ENCODE results near the gene LAMA1.
A peak's percentile ranks its signal among the peaks of the same experiment; 100 is the strongest.

The LAMA1 gene

GRCh38 chr18:7090771-7091170, 26.8 kb downstream of the LAMA1 start:
- DNase-seq (ENCODE audit: low spot score), result no peak
- ChIA-PET POLR2A (ENCODE audit: low non-redundant PET) (no interaction called here), CTCF (interaction anchor here (0.7 kb wide), 1 partner anchor 101 kb away, joined by 3 read pairs; no protein-coding TSS in a partner anchor)
- no peak for TF ChIP-seq CTCF (conservative IDR thresholded peaks at IDR 0.05; ENCODE audit: low read depth)
- H3K27ac ChIP-seq, result no peak overlapping the region

- DNase-seq (ENCODE audit: low spot score), result no peak
- no peak for TF ChIP-seq CTCF (conservative IDR thresholded peaks at IDR 0.05; ENCODE audit: low read depth)
- POLR2A ChIA-PET (ENCODE audit: low non-redundant PET), result no interaction called here
- H3K27ac ChIP-seq, result no peak overlapping the region
- CTCF ChIA-PET, result no interaction called here
Observed at GRCh38 chr18:7089369-7089768, 28.2 kb downstream of the LAMA1 start.

GRCh38 chr18:7084080-7085065, 33.2 kb downstream of the LAMA1 start:
- TF ChIP-seq CTCF (conservative IDR thresholded peaks at IDR 0.05; ENCODE audit: low read depth), result no peak
- POLR2A ChIA-PET (ENCODE audit: low non-redundant PET), result no interaction called here
- CTCF ChIA-PET, result no interaction called here
- H3K27ac ChIP-seq, result peak overlapping the region; percentile 84
- DNase-seq (ENCODE audit: low spot score), result peak; percentile 23

GRCh38 chr18:7082671-7083070, 34.9 kb downstream of the LAMA1 start:
- TF ChIP-seq CTCF (conservative IDR thresholded peaks at IDR 0.05; ENCODE audit: low read depth), result no peak
- no peak overlapping the region for H3K27ac ChIP-seq
- POLR2A ChIA-PET (ENCODE audit: low non-redundant PET), result no interaction called here
- CTCF ChIA-PET, result interaction anchor here (0.7 kb wide), 2 partner anchors 474 to 759 kb away, joined by 3 to 6 read pairs; no protein-coding TSS in a partner anchor
- no peak for DNase-seq (ENCODE audit: low spot score)

DNA sequence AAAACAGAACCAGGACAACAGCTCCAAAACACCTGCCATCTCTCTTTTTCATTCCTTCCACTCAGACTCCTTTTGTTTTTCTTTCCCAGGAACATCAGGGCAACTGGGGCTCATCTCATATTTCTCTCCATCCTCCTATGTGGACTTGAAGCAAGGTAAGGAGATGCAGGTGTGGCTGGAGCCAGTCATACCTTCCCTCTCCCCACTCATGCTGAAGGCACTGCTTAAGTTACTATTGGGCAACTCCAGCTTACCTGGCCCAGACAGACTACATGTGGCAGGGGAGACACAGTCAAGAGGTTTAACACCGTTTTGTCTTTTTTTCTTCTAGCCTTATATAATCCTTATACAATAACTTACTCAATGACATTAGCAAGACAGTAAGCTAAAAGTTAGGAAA, 38.4 kb downstream of the LAMA1 start:
- DNase-seq (ENCODE audit: low spot score), result no peak
- ChIA-PET POLR2A (ENCODE audit: low non-redundant PET) (no interaction called here), CTCF (interaction anchor here (0.8 kb wide), 1 partner anchor 11 kb away, joined by 3 read pairs; no protein-coding TSS in a partner anchor)
- no peak for TF ChIP-seq CTCF (conservative IDR thresholded peaks at IDR 0.05; ENCODE audit: low read depth)
- H3K27ac ChIP-seq, result no peak overlapping the region

GRCh38 chr18:7072593-7072992, 45.0 kb downstream of the LAMA1 start:
- TF ChIP-seq CTCF (conservative IDR thresholded peaks at IDR 0.05; ENCODE audit: low read depth), result no peak
- ChIA-PET POLR2A (ENCODE audit: low non-redundant PET) (no interaction called here), CTCF (no interaction called here)
- H3K27ac ChIP-seq, result no peak overlapping the region
- no peak for DNase-seq (ENCODE audit: low spot score)

Measured in RWPE1 (cell line).